Thoracic aorta (tissue), 2 donors: ENCODE data around the gene TICRR. TPM values are rescaled to one million over a fixed set of nuclear protein-coding genes. Genes with fewer than 3 reads are reported as not detected.

Source experiments
- ATAC-seq: fragments of 150-250 bp; one replicate; pipeline ENCODE4 v1.8.0; 2017; ENCODE audit warnings: low read depth; ENCODE audit not compliant: insufficient number of reproducible peaks, low FRiP score
- DNase-seq: peaks from one replicate; pipeline ENCODE4 v3.0.0-alpha.2; 2020; ENCODE audit warnings: low spot score
- H3K27ac ChIP-seq, 2 donors: fragments of 200-600 bp; sonication (generic); 1 replicate in 1 of 2; 2 replicates in 1 of 2; pipeline ENCODE4 v1.5.1; 2016; ENCODE audit warnings: mild to moderate bottlenecking in 2 of 2, moderate library complexity in 2 of 2
- H3K27me3 ChIP-seq: fragments of 200-600 bp; sonication (generic); replicated peaks from 2 replicates; pipeline ENCODE4 v1.6.0; 2016; ENCODE audit warnings: mild to moderate bottlenecking; ENCODE audit not compliant: insufficient read depth
- H3K36me3 ChIP-seq: fragments of 200-600 bp; sonication (generic); one replicate; pipeline ENCODE4 v1.5.1; 2016
- H3K4me1 ChIP-seq, 2 donors: fragments of 200-600 bp; sonication (generic); 1 replicate in 1 of 2; 2 replicates in 1 of 2; pipeline versions ENCODE4 v1.5.1 to v1.6.0; 2016; ENCODE audit warnings: low read depth in 2 of 2, mild to moderate bottlenecking in 1 of 2; ENCODE audit not compliant: control insufficient read depth in 1 of 2
- H3K4me3 ChIP-seq: fragments of 200-600 bp; sonication (generic); 2 replicates; pipeline ENCODE4 v1.5.1; 2016; ENCODE audit warnings: mild to moderate bottlenecking
- H3K9me3 ChIP-seq: fragments of 200-600 bp; sonication (generic); 2 replicates; pipeline ENCODE4 v1.5.1; 2016
- CTCF ChIP-seq: fragments of 200-600 bp; sonication (generic); IDR thresholded peaks from one replicate; pipeline ENCODE4 v1.5.1; 2019; ENCODE audit warnings: antibody characterized with exemption
- total RNA-seq, 2 donors: library from RNA; depleted of rRNA; stranded (reverse); fragments of >200 nt; gene quantifications; one replicate each; pipeline versions ENCODE4 v1.1.0 to v1.2.3, GENCODE V29; 2016

Gene TICRR
- total RNA-seq, 2 donors from 2014 or later, result not detected

GRCh38 chr15:89586651-89587050 is 11.4 kb downstream of the TICRR start:
- Histone ChIP-seq H3K4me3 (no peak overlapping the region), H3K27ac (no peak overlapping the region), H3K36me3 (no peaks in the 10 kb centered on the region), H3K4me1 (no peaks in the 10 kb centered on the region), H3K9me3 (no peaks in the 10 kb centered on the region), H3K27me3 (no peaks in the 10 kb centered on the region)
- TF ChIP-seq CTCF, result no peak
- DNase-seq (no peak), ATAC-seq (no peak)

- H3K4me3 ChIP-seq, result no peak overlapping the region
- H3K4me1 ChIP-seq, result no peaks in the 10 kb centered on the region
- no peaks in the 10 kb centered on the region for H3K9me3 ChIP-seq
- H3K27ac ChIP-seq, result no peak overlapping the region
- ATAC-seq, result no peak
- no peak for DNase-seq
- H3K36me3 ChIP-seq, result no peaks in the 10 kb centered on the region
- H3K27me3 ChIP-seq, result no peaks in the 10 kb centered on the region
- TF ChIP-seq CTCF, result no peak
Observed at GRCh38 chr15:89587955-89588354, 12.7 kb downstream of the TICRR start.

- DNase-seq (no peak), ATAC-seq (no peak)
- no peaks in the 10 kb centered on the region for H3K9me3 ChIP-seq
- no peak overlapping the region for H3K4me3 ChIP-seq
- TF ChIP-seq CTCF, result no peak
- H3K27ac ChIP-seq, result no peak overlapping the region
- no peaks in the 10 kb centered on the region for H3K4me1 ChIP-seq
- H3K27me3 ChIP-seq, result no peaks in the 10 kb centered on the region
- H3K36me3 ChIP-seq, result no peaks in the 10 kb centered on the region
Observed at GRCh38 chr15:89591834-89592233, 16.6 kb downstream of the TICRR start.

- H3K27me3 ChIP-seq, result no peaks in the 10 kb centered on the region
- H3K4me3 ChIP-seq, result no peak overlapping the region
- TF ChIP-seq CTCF, result no peak
- ATAC-seq, result no peak
- DNase-seq, result no peak
- no peak overlapping the region for H3K27ac ChIP-seq
- H3K9me3 ChIP-seq, result no peaks in the 10 kb centered on the region
- H3K36me3 ChIP-seq, result no peaks in the 10 kb centered on the region
- no peaks in the 10 kb centered on the region for H3K4me1 ChIP-seq
Observed at GRCh38 chr15:89593018-89593417, 17.7 kb downstream of the TICRR start.

- TF ChIP-seq CTCF, result no peak
- Histone ChIP-seq H3K27me3 (no peaks in the 10 kb centered on the region), H3K36me3 (no peaks in the 10 kb centered on the region), H3K9me3 (no peaks in the 10 kb centered on the region), H3K27ac (no peak overlapping the region), H3K4me1 (no peaks in the 10 kb centered on the region), H3K4me3 (no peak overlapping the region)
- ATAC-seq (no peak), DNase-seq (no peak)
Observed at GRCh38 chr15:89599021-89599420, 23.8 kb downstream of the TICRR start.
